Omental fat pad (tissue), 4 donors: ENCODE measurements around the gene CRACR2B. TPM values are rescaled to one million over a fixed set of nuclear protein-coding genes. Genes with fewer than 3 reads are reported as not detected.

Experiments used
- ATAC-seq: fragments of 150-250 bp; one replicate; pipeline ENCODE4 v1.9.1; 2016; ENCODE audit warnings: mild to moderate bottlenecking, moderate library complexity; ENCODE audit not compliant: low FRiP score
- DNase-seq: peaks from one replicate; pipeline ENCODE4 v3.0.0-alpha.2; 2019; ENCODE audit warnings: low spot score
- CTCF ChIP-seq, 3 donors: fragments of 450-650 bp; IDR thresholded peaks; one replicate each; pipeline ENCODE4 v1.5.1; 2016 to 2017; ENCODE audit warnings: antibody characterized with exemption in 3 of 3, mild to moderate bottlenecking in 3 of 3, moderate library complexity in 2 of 3
- total RNA-seq, 4 donors: library from RNA; depleted of rRNA; stranded (reverse); fragments of >200 nt; gene quantifications; one replicate each; pipeline ENCODE4 v1.1.0, GENCODE V29; 2016

The CRACR2B gene
- total RNA-seq, 4 donors from 2014 or later = 6.3 to 39.7 (median 6.9) TPM

GRCh38 chr11:863910-864827 is 36.5 kb downstream of the CRACR2B start:
- DNase-seq = no peak
- ATAC-seq = no peak
- no peak for TF ChIP-seq CTCF (IDR thresholded peaks at IDR 0.05)

GRCh38 chr11:864898-865297 is 37.2 kb downstream of the CRACR2B start:
- TF ChIP-seq CTCF (IDR thresholded peaks at IDR 0.05) = no peak
- DNase-seq (no peak), ATAC-seq (no peak)

GRCh38 chr11:865462-866430 is 38.0 kb downstream of the CRACR2B start:
- no peak for ATAC-seq
- no peak for DNase-seq
- no peak for TF ChIP-seq CTCF (IDR thresholded peaks at IDR 0.05)

- ATAC-seq (no peak), DNase-seq (no peak)
- no peak for TF ChIP-seq CTCF (IDR thresholded peaks at IDR 0.05)
Measured at GRCh38 chr11:866481-866880, 38.8 kb downstream of the CRACR2B start.

- no peak for DNase-seq
- TF ChIP-seq CTCF (IDR thresholded peaks at IDR 0.05) = no peak
- no peak for ATAC-seq
Measured at GRCh38 chr11:867856-868358, 40.2 kb downstream of the CRACR2B start.

GRCh38 chr11:868394-868793 is 40.7 kb downstream of the CRACR2B start:
- DNase-seq (no peak), ATAC-seq (no peak)
- TF ChIP-seq CTCF (IDR thresholded peaks at IDR 0.05) = no peak
